Uterus (tissue), 2 donors: ENCODE measurements around the gene ITIH1.

Experiments
- CTCF ChIP-seq, 4 experiments: fragments of 200-600 bp in 2 of 4; fragments of 450-650 bp in 2 of 4; sonication (generic) in 2 of 4; IDR thresholded peaks; one replicate each; pipeline ENCODE4 v1.5.1; 2016 to 2019; ENCODE audit warnings: antibody characterized with exemption in 4 of 4, mild to moderate bottlenecking in 2 of 4, moderate library complexity in 1 of 4
- POLR2A ChIP-seq, 2 donors: fragments of 450-650 bp; IDR thresholded peaks; one replicate each; pipeline ENCODE4 v1.6.1; 2016; ENCODE audit warnings: antibody characterized with exemption in 2 of 2, mild to moderate bottlenecking in 1 of 2, moderate library complexity in 1 of 2

- TF ChIP-seq CTCF (IDR thresholded peaks at IDR 0.05), result no peak
- TF ChIP-seq POLR2A (IDR thresholded peaks at IDR 0.05), result no peak
Measured at GRCh38 chr3:52779011-52779836, 1.8 kb downstream of the ITIH1 start.
